CMK (cell line): ENCODE results near the gene AMPD1.

Experiments
- DNase-seq: peaks from one replicate; pipeline ENCODE4 v3.0.0-alpha.2; 2010; ENCODE audit warnings: low read depth

The AMPD1 gene

GRCh38 chr1:114632427-114632826 is 62.9 kb downstream of the AMPD1 start:
- no peak for DNase-seq

GRCh38 chr1:114627107-114627506 is 68.2 kb downstream of the AMPD1 start:
- no peak for DNase-seq

- no peak for DNase-seq
Observed at GRCh38 chr1:114623364-114623763, 72.0 kb downstream of the AMPD1 start.
